ENCODE results near the gene ACYP2. TPM values are rescaled to one million over a fixed set of nuclear protein-coding genes. Genes with fewer than 3 reads are reported as not detected.

Gene ACYP2
- polyA plus RNA-seq, 1 donor = 25.1 TPM

DNA sequence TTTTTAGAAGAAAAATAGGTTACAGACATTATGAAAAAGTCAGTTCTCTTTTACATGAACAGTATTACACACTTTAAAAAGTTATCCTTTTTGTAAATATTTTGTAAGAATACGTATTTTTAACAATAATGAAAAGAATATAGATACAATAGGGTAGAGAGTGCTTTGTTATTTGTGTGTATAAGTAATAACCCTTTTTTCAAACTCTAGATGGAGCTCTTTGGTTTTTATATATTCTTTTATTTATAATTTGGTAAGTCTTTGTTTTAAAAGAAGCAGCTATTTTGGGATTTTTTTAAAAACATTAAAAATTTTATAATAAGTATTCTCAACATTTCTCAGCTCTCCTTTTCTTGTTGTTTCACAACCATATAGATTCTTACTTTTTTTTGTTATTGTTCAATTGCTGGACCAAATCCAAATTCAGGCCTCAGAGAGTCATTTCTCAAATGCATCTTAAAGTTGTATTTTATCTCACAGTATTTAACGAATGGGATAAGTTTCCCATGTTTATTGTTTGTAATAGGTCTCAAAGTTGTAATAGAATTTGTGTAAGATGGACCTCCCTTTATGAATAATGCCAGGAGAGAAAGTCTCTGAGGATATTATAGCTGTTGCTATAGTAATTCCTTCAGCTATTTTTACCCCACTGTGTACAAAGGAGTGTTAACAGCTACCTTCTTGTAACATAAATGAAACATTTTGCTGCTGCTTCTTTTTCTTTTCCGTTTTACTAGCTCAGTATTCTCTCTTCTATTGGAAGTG, 46.4 kb downstream of the ACYP2 start:
- peak; percentile 22 for DNase-seq

- DNase-seq = no peak
Observed at GRCh38 chr2:54164106-54164505, 48.7 kb downstream of the ACYP2 start.

GRCh38 chr2:54166121-54166773, 50.8 kb downstream of the ACYP2 start:
- DNase-seq = no peak

GRCh38 chr2:54176577-54176976, 61.2 kb downstream of the ACYP2 start:
- peak; percentile 49 for DNase-seq

GRCh38 chr2:54183281-54183680, 67.9 kb downstream of the ACYP2 start:
- DNase-seq = no peak

DNA sequence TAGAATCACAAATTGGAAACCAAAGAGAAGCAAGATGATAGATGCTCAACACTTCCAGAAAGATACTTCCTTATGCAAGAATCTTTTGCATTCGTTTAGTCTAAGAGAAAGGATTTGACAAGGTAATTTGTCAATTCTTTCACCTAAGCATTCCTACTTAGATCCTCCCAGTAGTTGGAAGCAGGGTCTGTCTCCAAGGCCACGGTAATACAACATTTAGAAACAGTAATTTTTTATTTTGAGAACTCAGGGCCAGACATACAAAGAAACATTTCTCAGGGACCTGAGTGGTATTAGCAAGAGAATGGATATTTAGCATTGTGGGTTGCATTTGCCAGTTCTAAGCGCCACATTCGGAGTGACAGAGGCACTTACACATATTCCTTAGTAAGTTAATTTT, 68.6 kb downstream of the ACYP2 start:
- no peak for DNase-seq

GRCh38 chr2:54185105-54185504, 69.7 kb downstream of the ACYP2 start:
- no peak for DNase-seq

GRCh38 chr2:54187331-54187730, 71.9 kb downstream of the ACYP2 start:
- DNase-seq = no peak

DNA sequence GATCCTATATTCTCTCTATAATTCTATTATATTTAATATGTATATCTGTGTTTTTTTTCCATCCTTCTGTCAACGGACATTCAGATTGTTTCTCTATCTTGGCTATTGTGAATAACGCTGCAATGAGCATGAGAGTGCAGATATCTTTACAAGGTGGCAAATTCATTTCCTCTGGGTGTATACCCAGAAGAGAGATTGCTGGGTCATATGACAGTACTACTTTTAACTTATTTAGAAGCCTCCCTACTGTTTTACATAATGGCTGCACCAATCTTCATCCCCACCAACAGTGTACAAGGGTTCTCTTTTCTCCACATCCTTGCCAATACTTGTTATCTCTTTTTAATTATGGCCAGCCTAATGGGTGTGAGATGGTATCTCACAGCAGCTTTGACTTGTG, 74.1 kb downstream of the ACYP2 start:
- DNase-seq = no peak

- DNase-seq = no peak
Observed at GRCh38 chr2:54191361-54192135, 76.1 kb downstream of the ACYP2 start.

DNA sequence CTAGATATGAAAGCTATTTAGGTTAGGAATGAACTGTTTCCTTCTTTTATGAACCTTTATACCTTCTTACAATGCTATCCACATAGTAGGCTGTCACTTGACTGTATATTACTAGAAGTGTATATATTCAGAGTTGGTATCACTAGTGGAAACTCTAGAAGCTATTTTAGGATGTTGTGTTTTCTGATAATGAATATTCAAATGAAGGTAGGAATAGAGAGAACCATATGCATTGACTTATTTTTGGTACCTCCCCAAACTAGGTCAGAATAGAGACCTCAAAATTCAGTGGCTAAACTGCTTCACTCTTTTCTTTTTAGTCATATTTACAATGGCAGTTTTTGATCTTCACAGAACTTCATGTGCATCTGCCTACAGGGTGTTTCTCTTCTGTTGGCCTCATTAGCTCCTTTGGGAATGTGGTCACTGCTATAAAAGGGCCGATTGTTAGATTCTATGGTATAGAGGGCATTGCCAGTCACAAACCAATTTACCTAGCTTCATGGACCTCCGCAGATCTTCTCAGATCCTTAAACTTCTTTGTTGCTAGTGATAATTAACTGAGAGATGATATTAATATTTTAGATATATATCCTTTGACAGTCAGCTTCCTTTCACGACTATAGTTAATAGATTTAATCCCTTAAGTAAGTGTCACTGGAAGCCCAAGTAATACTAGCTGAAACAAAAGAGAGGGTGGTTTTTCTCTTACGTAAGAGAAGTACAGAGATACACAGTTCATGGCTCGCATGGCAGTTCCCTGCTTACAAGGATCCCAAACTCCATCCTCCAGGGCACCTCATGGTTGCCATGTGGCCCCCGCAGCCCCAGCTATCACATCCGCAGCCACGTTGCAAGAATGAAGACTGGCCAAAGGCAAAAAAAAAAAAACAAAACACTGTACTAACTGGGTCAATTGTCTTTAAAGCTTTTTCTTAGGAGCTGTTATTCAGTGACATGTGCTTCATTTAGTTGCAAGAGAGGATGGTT, 79.6 kb downstream of the ACYP2 start:
- DNase-seq = no peak

DNA sequence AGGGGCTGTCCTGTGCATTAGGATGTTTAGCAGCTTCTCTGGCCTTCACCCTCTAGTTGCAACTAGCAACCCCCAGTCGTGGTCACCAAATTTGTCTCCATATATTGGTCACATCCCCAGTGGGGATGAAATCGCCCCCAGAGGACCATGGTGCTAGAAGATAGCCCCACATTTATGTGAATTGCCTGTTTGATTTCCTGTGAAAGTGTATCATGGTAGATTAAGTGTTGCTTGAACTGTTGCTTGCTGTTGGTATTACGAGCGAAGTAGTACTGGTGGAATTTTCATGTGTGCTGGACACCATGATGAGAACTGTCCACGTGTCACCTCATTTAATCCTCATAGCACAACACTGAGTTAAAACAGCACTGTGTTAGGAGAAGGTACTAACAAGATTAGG, 81.2 kb downstream of the ACYP2 start:
- no peak for DNase-seq

GRCh38 chr2:54204476-54204875, 89.1 kb downstream of the ACYP2 start:
- no peak for DNase-seq

- peak; percentile 28 for DNase-seq
Observed at GRCh38 chr2:54206596-54206995, 91.2 kb downstream of the ACYP2 start.

DNA sequence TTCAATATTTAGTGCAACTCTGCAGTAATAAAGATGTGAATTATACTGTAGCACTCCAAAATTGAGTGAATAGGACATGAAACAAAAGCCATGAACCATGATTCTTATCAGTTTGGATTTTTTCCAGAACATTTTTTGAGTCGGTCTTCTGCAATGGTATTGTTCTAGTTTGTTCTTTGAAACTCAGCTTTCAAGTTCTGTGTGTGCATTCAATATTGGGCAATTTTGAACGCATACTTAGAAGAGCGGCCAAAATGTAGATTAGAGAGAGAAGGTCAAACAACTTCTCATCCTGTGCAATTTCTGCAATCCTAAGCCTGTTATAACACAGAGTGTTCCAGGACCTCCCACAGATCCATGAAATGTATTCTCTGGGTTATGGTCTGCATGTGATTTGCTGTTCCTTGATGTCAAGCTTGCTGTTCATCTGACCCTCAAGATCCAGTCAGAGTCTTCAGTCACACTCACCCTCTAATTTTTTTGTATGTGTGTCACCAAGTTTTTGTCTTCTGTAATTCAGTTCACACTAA, 92.3 kb downstream of the ACYP2 start:
- no peak for DNase-seq

- peak; percentile 36 for DNase-seq
Observed at GRCh38 chr2:54208364-54209240, 93.2 kb downstream of the ACYP2 start.

- no peak for DNase-seq
Observed at GRCh38 chr2:54209379-54209778, 94.0 kb downstream of the ACYP2 start.

GRCh38 chr2:54212456-54212855, 97.0 kb downstream of the ACYP2 start:
- no peak for DNase-seq

DNA sequence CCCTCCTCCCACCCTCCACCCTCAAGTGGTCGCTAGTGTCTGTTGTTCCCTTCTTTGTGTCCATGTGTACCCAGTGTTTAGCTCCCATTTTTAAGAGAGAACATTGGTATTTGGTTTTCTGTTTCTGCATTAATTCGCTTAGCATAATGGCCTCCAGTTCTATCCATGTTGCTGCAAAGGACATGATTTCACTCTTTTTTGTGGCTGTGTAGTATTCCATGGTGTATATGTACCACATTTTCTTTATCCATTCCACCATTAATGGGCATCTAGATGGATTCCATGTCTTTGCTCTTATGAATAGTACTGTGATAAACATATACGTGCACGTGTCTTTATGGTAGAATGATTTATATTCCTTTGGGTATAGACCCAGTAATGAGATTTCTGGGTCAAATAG, 97.7 kb downstream of the ACYP2 start:
- DNase-seq = no peak

- no peak for DNase-seq
Observed at GRCh38 chr2:54224997-54225396, 109.6 kb downstream of the ACYP2 start.

DNA sequence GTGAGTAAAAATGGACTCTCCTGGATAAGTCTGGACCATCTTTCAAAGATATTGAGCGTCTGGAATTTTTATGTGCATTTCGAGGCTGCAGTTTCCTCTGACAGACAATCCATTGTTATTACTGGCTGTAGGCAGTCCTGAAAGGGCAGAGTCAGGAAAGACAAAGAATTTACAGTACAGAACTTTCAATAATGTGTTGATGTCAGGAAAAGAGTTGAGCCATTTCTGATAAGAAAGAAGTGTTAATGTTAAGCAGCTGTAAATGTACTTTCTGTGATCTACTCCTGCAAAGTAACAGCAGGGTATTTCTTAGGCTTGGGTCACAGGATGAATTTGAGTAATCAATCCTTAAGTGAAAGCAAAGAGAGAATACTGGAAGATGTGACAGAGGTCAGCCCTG, 110.8 kb downstream of the ACYP2 start:
- no peak for DNase-seq
